ENCODE data around the gene ACTR3.

DNA sequence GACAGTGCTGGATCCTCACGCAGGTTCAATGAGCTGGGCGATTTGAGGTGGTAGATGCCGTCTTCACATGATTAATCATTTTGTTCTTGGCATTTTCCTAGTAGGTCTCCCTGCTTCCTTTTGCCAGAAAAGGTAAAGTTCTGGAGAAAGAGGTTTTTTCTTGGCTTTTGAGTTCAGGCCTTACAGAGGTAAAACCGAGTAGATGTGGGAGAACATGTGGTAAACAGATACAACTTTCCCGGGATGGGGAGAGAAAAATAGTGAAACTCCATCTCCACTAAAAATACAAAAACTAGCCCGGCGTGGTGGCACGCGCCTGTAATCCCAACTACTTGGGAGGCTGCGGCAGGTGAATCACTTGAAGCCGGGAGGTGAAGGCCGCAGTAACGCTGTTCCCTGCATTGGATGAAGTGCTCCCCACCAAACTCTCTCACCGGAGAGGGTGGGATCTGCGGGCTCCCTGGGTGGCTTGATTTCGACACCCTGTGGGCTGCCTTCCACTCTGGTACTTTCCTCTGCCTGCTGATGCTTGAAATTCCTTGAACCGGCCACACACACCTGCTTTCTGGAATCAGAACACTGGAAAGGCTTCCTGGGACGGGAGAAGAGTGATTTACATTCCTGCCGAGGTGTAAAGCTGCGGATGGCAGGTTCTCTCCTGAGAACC, 88.8 kb downstream of the ACTR3 start:
- TF ChIP-seq, protein P1, sequence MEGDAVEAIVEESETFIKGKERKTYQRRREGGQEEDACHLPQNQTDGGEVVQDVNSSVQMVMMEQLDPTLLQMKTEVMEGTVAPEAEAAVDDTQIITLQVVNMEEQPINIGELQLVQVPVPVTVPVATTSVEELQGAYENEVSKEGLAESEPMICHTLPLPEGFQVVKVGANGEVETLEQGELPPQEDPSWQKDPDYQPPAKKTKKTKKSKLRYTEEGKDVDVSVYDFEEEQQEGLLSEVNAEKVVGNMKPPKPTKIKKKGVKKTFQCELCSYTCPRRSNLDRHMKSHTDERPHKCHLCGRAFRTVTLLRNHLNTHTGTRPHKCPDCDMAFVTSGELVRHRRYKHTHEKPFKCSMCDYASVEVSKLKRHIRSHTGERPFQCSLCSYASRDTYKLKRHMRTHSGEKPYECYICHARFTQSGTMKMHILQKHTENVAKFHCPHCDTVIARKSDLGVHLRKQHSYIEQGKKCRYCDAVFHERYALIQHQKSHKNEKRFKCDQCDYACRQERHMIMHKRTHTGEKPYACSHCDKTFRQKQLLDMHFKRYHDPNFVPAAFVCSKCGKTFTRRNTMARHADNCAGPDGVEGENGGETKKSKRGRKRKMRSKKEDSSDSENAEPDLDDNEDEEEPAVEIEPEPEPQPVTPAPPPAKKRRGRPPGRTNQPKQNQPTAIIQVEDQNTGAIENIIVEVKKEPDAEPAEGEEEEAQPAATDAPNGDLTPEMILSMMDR (IDR thresholded peaks at IDR 0.05): no peak
- TF ChIP-seq EP300 (IDR thresholded peaks at IDR 0.05): no peak
